ENCODE results near the gene ANXA4. TPM values are rescaled to one million over a fixed set of nuclear protein-coding genes. Genes with fewer than 3 reads are reported as not detected.
"Not testable (repeated sequence)": the region's sequence is repeated elsewhere in the genome, so short reads cannot be mapped to it uniquely, and the experiment has no call there.

Gene ANXA4
- polyA plus RNA-seq, 6 donors from 2014 or later = 43.4 to 113 (median 82.0) TPM

DNA sequence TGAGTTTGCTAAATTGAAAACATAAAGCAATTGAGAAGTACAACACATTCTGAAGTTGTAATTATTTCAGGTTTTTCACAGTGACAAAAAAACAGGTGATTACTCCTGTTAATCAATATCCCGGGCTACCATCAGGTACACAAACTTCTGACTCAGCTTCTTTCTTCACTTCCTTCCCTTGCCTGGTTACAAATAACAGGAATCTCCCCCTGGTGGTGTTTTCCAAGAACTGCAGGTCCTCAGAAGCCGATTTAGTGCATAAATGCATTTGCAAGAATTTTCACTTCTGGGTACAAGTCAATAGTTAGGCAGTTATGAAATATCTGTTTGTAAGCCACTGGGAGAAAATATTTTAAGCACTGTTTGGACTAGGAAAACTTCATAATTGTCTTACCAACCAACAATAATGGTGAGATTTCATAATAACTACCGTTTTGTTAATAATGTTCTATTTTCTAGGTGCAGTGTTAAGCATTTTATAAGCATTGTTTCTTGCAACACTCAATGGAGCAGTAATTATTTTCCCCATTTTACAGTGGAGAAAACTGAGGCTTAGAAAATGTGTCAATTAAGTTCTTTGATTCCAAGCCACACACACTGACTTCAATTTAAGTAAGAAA lies 75.1 kb downstream of the ANXA4 start:
- Mint-ChIP-seq H3K9me3 (no peaks in the 10 kb centered on the region), H3K27ac (no peak overlapping the region), H3K4me3 (no peak overlapping the region), H3K27me3 (no peaks in the 10 kb centered on the region), H3K36me3 (peaks cover 5 to 11% of the 10 kb centered on the region in 2 donors), H3K4me1 (peaks cover 4 to 6% (median 5%) of the 10 kb centered on the region in 3 donors)
- peak; percentile 76 for DNase-seq
- ATAC-seq (ENCODE audit: low read depth in 2 of 2) = peak; percentile 55 to 76

DNA sequence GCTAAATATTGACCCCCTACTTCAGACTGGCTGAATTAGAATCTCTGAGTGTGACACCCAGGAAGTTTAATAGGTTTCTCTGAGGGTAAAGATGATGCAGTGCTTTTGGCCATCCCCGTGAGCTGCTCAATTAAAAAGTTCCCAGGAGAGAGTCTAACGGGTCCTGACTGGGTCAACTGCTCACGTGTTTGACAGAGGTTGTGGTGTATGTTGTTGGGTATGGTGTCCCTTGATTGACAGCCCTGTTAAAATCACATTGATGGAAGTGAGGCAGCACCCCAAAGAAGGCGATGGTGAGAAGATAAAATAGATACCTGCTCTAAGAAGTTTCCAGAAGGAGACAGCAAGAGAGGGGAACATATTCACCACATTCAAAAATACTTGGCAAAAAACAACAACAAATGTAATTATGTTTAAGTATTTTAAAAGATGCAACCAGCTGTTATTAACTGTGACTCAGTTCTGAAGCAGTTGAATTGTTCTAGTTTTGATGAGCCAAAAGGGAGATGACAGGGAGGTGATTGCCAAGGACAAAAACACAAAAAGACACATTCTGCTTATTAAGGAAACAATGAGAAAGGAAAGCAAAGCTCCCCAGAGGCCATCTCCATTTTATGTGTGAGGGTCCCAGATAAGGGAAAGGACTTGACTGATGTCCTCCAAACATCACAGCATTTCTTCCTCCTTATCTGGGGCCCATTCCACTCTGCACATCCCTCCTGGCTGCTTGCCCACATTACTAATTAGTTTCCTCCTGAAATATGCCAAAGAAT lies 76.0 kb downstream of the ANXA4 start:
- ATAC-seq (ENCODE audit: low read depth in 2 of 2) = no peak
- H3K9me3 Mint-ChIP-seq = no peaks in the 10 kb centered on the region
- H3K27me3 Mint-ChIP-seq = no peaks in the 10 kb centered on the region
- peaks cover 4 to 6% (median 5%) of the 10 kb centered on the region in 3 donors for H3K4me1 Mint-ChIP-seq
- no peak overlapping the region for H3K27ac Mint-ChIP-seq
- peaks cover 5 to 11% of the 10 kb centered on the region in 2 donors for H3K36me3 Mint-ChIP-seq
- no peak for DNase-seq
- H3K4me3 Mint-ChIP-seq = no peak overlapping the region

- H3K4me1 Mint-ChIP-seq = peaks cover 19 to 36% (median 35%) of the 10 kb centered on the region in 3 donors
- H3K27ac Mint-ChIP-seq = peak overlapping the region in 5 of 6 donors; percentile 73 to 97 (median 97)
- no peak for ATAC-seq (ENCODE audit: low read depth in 2 of 2)
- DNase-seq = no peak
- H3K9me3 Mint-ChIP-seq = no peaks in the 10 kb centered on the region
- H3K36me3 Mint-ChIP-seq = no peaks in the 10 kb centered on the region
- H3K4me3 Mint-ChIP-seq = peak overlapping the region in 7 of 8 donors; percentile 59 to 96 (median 94)
- no peaks in the 10 kb centered on the region for H3K27me3 Mint-ChIP-seq
These were observed 86.0 kb downstream of the ANXA4 start for GRCh38 chr2:69827796-69828540.

- no peaks in the 10 kb centered on the region for H3K27me3 Mint-ChIP-seq
- DNase-seq (no peak), ATAC-seq (ENCODE audit: low read depth in 2 of 2) (no peak)
- no peaks in the 10 kb centered on the region for H3K36me3 Mint-ChIP-seq
- peak overlapping the region; percentile 92 to 97 (median 96) for H3K27ac Mint-ChIP-seq
- H3K4me3 Mint-ChIP-seq = peak overlapping the region; percentile 92 to 98 (median 96)
- H3K4me1 Mint-ChIP-seq = peaks cover 19 to 41% (median 41%) of the 10 kb centered on the region in 3 donors
- H3K9me3 Mint-ChIP-seq = no peaks in the 10 kb centered on the region
These were observed 87.0 kb downstream of the ANXA4 start for GRCh38 chr2:69828938-69829255.

DNA sequence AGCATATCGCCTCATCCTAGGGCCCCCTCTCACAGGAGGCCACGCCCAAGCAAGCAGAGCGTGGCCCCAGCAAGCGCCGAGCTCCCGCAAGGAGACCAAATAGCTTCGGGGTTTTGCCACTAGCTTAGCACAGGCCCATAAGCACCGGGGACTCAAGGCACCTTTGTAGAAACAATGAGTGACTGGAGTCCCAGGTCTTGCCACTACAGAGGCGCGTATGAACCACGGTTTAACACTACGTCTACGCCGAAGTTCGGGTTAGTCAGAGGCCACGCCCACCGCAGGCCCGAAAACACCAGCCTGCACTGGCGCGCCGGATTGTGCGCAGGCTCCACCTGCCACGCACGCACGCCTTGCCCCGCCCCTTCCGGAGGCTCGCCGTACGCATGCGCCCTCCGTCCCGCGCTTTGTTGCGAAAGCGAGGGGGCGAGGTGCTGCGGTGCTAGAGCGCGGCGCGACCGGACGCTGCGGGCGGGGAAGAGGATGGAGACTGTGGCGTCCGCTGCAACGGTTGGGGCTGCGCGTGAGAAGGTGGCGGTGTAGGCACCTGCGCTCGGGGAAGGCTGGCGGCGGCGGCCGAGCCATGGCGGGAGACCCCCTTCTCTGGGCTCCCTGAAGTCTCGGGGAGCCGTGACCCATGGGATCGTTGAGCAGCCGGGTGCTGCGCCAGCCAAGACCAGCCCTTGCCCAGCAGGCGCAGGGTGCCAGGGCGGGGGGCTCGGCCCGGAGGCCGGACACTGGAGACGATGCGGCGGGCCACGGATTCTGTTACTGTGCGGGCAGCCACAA lies 87.5 kb downstream of the ANXA4 start, which contains the start of gene GMCL1:
GMCL1 (plus strand) TSS at position 405 of the 789 bp plus-strand sequence; CDS start at position 638, 233 bp downstream.
- H3K27ac Mint-ChIP-seq = peak within 1 kb of the TSS; percentile 93 to 97 (median 96)
- H3K4me1 Mint-ChIP-seq = peaks cover 24 to 47% (median 47%) of the 10 kb centered on the region in 3 donors
- no peaks in the 10 kb centered on the region for H3K9me3 Mint-ChIP-seq
- H3K4me3 Mint-ChIP-seq = peak within 1 kb of the TSS; percentile 92 to 98 (median 96)
- ATAC-seq (ENCODE audit: low read depth in 2 of 2) = peak; percentile 89 to 90
- DNase-seq = peak; percentile 99
- H3K27me3 Mint-ChIP-seq = no peaks in the 10 kb centered on the region
- no peaks in the 10 kb centered on the region for H3K36me3 Mint-ChIP-seq

DNA sequence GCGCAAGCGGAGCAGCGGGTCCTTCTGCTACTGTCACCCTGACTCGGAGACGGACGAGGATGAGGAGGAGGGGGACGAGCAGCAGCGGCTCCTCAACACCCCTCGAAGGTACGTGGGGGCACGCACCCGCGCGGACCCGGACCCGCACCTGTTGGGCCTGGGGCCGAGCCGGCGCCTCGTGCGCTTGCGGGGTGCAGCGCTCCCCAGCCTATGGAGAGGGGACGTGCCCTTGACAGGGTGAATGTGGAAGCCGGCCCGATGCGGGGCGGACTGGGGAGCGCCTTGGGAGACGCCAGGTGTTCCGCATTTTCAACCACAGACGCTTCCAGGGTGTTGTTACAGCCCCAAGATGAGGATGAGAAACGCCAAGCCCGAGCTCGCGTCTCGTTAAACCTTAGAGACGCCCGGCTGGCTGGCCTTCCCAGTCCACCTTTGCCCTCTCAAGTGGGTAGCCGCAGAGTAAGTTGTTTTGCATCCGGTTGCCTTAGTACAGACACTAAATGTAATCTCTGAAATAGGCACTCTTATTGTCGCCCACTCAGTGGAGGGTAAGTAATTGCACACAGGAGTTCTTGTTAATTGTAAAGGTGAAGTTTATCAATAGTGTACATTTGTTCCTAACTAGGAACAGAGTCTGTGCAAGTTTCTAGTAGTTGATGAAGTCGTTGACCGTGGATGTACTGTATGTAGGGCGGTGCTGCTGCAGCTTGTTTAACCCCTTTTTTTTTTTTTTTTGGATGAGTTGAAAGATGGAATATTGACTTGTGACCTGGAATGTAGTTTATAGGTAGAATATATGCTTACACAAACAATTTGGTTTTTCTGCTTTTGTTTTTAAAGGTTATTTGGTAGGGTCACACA lies 88.3 kb downstream of the ANXA4 start:
- H3K27ac Mint-ChIP-seq = peak overlapping the region; percentile 93 to 97 (median 96)
- peak overlapping the region; percentile 92 to 98 (median 96) for H3K4me3 Mint-ChIP-seq
- no peaks in the 10 kb centered on the region for H3K27me3 Mint-ChIP-seq
- DNase-seq (peak; percentile 32), ATAC-seq (ENCODE audit: low read depth in 2 of 2) (peak; percentile 13 to 16)
- no peaks in the 10 kb centered on the region for H3K9me3 Mint-ChIP-seq
- no peaks in the 10 kb centered on the region for H3K36me3 Mint-ChIP-seq
- H3K4me1 Mint-ChIP-seq = peaks cover 31 to 55% (median 53%) of the 10 kb centered on the region in 3 donors

- peak overlapping the region; percentile 92 to 98 (median 96) for H3K4me3 Mint-ChIP-seq
- not testable (repeated sequence) for H3K36me3 Mint-ChIP-seq; H3K9me3 Mint-ChIP-seq; H3K27me3 Mint-ChIP-seq; ATAC-seq (ENCODE audit: low read depth in 2 of 2); DNase-seq
- peak overlapping the region in 4 of 6 donors; percentile 39 to 95 (median 74) for H3K27ac Mint-ChIP-seq
- H3K4me1 Mint-ChIP-seq = peaks cover 36 to 59% (median 55%) of the 10 kb centered on the region in 3 donors
These were observed 88.9 kb downstream of the ANXA4 start for GRCh38 chr2:69830906-69831241.

GRCh38 chr2:69831354-69831905 lies 89.5 kb downstream of the ANXA4 start:
- Mint-ChIP-seq H3K4me1 (peaks cover 41 to 64% (median 60%) of the 10 kb centered on the region in 3 donors), H3K27me3 (no peaks in the 10 kb centered on the region), H3K36me3 (no peaks in the 10 kb centered on the region), H3K27ac (peak overlapping the region in 3 of 6 donors; percentile 49 to 89 (median 62)), H3K4me3 (peak overlapping the region in 7 of 8 donors; percentile 45 to 98 (median 87)), H3K9me3 (no peaks in the 10 kb centered on the region)
- DNase-seq (no peak), ATAC-seq (ENCODE audit: low read depth in 2 of 2) (no peak)

GRCh38 chr2:69833752-69834151 lies 91.8 kb downstream of the ANXA4 start:
- Mint-ChIP-seq H3K4me1 (peaks cover 40 to 58% (median 55%) of the 10 kb centered on the region in 3 donors), H3K27ac (peak overlapping the region in 2 of 6 donors; percentile 39 to 48), H3K9me3 (no peaks in the 10 kb centered on the region), H3K27me3 (no peaks in the 10 kb centered on the region), H3K36me3 (no peaks in the 10 kb centered on the region), H3K4me3 (peak overlapping the region in 1 of 8 donors; percentile 67)
- ATAC-seq (ENCODE audit: low read depth in 2 of 2) (no peak), DNase-seq (no peak)

- H3K27me3 Mint-ChIP-seq = no peaks in the 10 kb centered on the region
- ATAC-seq (ENCODE audit: low read depth in 2 of 2) (no peak), DNase-seq (no peak)
- no peak overlapping the region for H3K4me3 Mint-ChIP-seq
- peaks cover 0 to 7% of the 10 kb centered on the region in 2 donors for H3K36me3 Mint-ChIP-seq
- no peaks in the 10 kb centered on the region for H3K9me3 Mint-ChIP-seq
- peak overlapping the region in 3 of 6 donors; percentile 6 to 79 (median 14) for H3K27ac Mint-ChIP-seq
- H3K4me1 Mint-ChIP-seq = peaks cover 31 to 46% (median 45%) of the 10 kb centered on the region in 3 donors
These were observed 93.7 kb downstream of the ANXA4 start for GRCh38 chr2:69835666-69836065.

- Mint-ChIP-seq H3K4me3 (no peak overlapping the region), H3K9me3 (no peaks in the 10 kb centered on the region), H3K4me1 (peaks cover 30 to 44% (median 39%) of the 10 kb centered on the region in 3 donors), H3K27me3 (no peaks in the 10 kb centered on the region), H3K27ac (peak overlapping the region in 4 of 6 donors; percentile 6 to 79 (median 61)), H3K36me3 (peaks cover 3 to 7% of the 10 kb centered on the region in 2 donors)
- ATAC-seq (ENCODE audit: low read depth in 2 of 2) = no peak
- no peak for DNase-seq
These were observed 94.4 kb downstream of the ANXA4 start for GRCh38 chr2:69836316-69836715.

DNA sequence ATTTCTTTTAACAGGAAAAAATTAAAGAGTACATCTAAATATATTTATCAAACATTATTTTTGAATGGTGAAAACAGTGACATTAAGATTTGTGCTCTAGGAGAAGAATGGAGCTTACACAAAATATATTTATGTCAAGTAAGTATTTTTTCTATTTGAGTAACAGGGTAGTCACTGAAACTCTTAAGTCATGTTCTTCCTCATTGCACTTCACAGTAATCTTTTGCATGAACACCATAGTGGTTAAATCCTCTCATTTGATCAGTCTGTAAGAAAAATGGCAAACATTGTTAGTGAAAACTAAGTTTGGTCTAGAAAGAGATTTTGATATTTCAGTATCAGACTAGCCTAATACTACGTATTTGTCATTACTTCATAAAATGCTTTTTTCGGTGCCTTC lies 95.6 kb downstream of the ANXA4 start:
- H3K27ac Mint-ChIP-seq = peak overlapping the region in 1 of 6 donors; percentile 56

More for the DNA sequence above, 95.6 kb downstream of the ANXA4 start:
- no peaks in the 10 kb centered on the region for H3K27me3 Mint-ChIP-seq
- ATAC-seq (ENCODE audit: low read depth in 2 of 2) (no peak), DNase-seq (no peak)
- no peak overlapping the region for H3K4me3 Mint-ChIP-seq
- H3K36me3 Mint-ChIP-seq = peaks cover 7 to 13% of the 10 kb centered on the region in 2 donors
- no peaks in the 10 kb centered on the region for H3K9me3 Mint-ChIP-seq
- peaks cover 26 to 32% (median 28%) of the 10 kb centered on the region in 3 donors for H3K4me1 Mint-ChIP-seq
